KMS-11 (cell line): ENCODE data around the gene KCNC1.

Experiments used
- H2AFZ ChIP-seq: fragments of 200-600 bp; sonication (generic); 2 replicates; pipeline ENCODE4 v1.6.1; 2016; ENCODE audit warnings: antibody characterized with exemption, mixed run types, low read depth
- H3K27ac ChIP-seq: fragments of 200-600 bp; sonication (generic); 2 replicates; pipeline ENCODE4 v1.6.1; 2016; ENCODE audit warnings: mild to moderate bottlenecking, mixed run types
- H3K27me3 ChIP-seq: fragments of 200-600 bp; sonication (generic); 2 replicates; pipeline ENCODE4 v1.6.1; 2017; ENCODE audit warnings: mild to moderate bottlenecking, low read depth, mixed run types, moderate library complexity; ENCODE audit not compliant: insufficient read depth
- H3K36me3 ChIP-seq: fragments of 200-600 bp; sonication (generic); 2 replicates; pipeline ENCODE4 v1.6.1; 2017; ENCODE audit warnings: mild to moderate bottlenecking, mixed run types; ENCODE audit not compliant: insufficient read depth
- H3K4me1 ChIP-seq: fragments of 200-600 bp; sonication (generic); 2 replicates; pipeline ENCODE4 v1.6.1; 2016; ENCODE audit warnings: mild to moderate bottlenecking, low read depth, mixed run types; ENCODE audit not compliant: poor library complexity, severe bottlenecking
- H3K4me2 ChIP-seq: fragments of 200-600 bp; sonication (generic); 2 replicates; pipeline ENCODE4 v1.7.0; 2016; ENCODE audit warnings: mild to moderate bottlenecking, mixed run types
- H3K4me3 ChIP-seq: fragments of 200-600 bp; sonication (generic); IDR thresholded peaks from 2 replicates; pipeline ENCODE4 v1.6.1; 2017; ENCODE audit warnings: low read depth, low read length, mixed read lengths; ENCODE audit not compliant: insufficient read depth
- H3K79me2 ChIP-seq: fragments of 200-600 bp; sonication (generic); 2 replicates; pipeline ENCODE4 v1.6.1; 2016; ENCODE audit warnings: low read depth, mixed run types; ENCODE audit not compliant: insufficient read depth
- H3K9ac ChIP-seq: fragments of 200-600 bp; sonication (generic); 2 replicates; pipeline ENCODE4 v1.6.1; 2016; ENCODE audit warnings: mild to moderate bottlenecking, mixed run types
- H4K20me1 ChIP-seq: fragments of 200-600 bp; sonication (generic); 2 replicates; pipeline ENCODE4 v1.6.1; 2016; ENCODE audit warnings: mild to moderate bottlenecking, mixed run types; ENCODE audit not compliant: insufficient read depth
- CTCF ChIP-seq: fragments of 200-600 bp; sonication (generic); conservative IDR thresholded peaks from 2 replicates; pipeline ENCODE4 v1.6.1; 2017; ENCODE audit warnings: low read depth, mild to moderate bottlenecking, antibody characterized with exemption, low read length, moderate library complexity, mixed read lengths

KCNC1 gene

DNA sequence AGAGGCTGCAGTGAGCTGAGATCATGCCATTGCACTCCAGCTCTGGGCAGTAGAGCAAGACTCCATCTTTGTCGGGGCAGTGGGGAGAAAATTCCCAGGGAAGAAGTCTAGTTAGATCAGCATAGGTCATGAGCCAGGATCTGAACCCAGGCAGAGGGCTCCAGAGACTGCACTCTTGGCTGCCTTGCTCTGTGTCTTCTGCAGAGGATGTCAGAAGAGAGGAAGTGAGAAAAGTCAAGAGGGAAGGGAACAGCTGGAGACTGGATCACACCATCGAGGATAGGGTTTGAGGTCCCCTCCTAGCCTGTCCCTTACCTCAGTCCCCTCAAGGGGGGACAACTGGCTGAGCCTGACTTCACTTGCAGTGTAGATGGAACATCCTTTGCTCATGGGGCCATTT is 9.4 kb upstream of the KCNC1 start:
- no peak overlapping the region for H2AFZ ChIP-seq
- H3K9ac ChIP-seq = no peak overlapping the region
- no peaks in the 10 kb centered on the region for H3K79me2 ChIP-seq
- no peaks in the 10 kb centered on the region for H3K4me1 ChIP-seq
- no peaks in the 10 kb centered on the region for H3K27me3 ChIP-seq
- no peaks in the 10 kb centered on the region for H4K20me1 ChIP-seq
- H3K27ac ChIP-seq = no peak overlapping the region
- no peak overlapping the region for H3K4me2 ChIP-seq
- TF ChIP-seq CTCF = no peak
- H3K4me3 ChIP-seq = no peak overlapping the region
- no peaks in the 10 kb centered on the region for H3K36me3 ChIP-seq

DNA sequence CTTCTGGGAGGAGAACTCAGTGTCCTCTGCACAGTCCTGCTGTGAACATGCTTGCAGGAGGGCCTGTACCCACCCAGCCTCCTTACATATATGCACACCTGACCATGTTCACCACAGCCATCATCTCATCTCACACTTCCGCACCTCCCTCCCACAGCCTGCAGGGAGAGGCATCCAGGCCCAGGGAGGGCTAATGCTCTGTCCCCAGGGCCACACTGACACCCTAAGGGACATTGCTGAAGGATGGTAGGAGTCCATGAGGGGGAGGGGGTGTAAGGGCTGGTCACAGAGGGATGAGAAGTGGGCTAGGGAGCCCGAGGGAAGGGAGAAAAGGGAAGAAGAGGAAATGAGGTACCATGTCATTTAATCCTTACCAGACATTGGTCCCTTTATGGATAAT is 4.4 kb upstream of the KCNC1 start:
- Histone ChIP-seq H3K4me2 (no peak overlapping the region), H3K27ac (no peak overlapping the region), H4K20me1 (no peaks in the 10 kb centered on the region), H3K9ac (no peak overlapping the region), H2AFZ (no peak overlapping the region), H3K27me3 (no peaks in the 10 kb centered on the region), H3K79me2 (no peaks in the 10 kb centered on the region), H3K4me1 (no peaks in the 10 kb centered on the region), H3K36me3 (no peaks in the 10 kb centered on the region), H3K4me3 (no peak overlapping the region)
- no peak for TF ChIP-seq CTCF

GRCh38 chr11:17730608-17731462 is 3.7 kb upstream of the KCNC1 start:
- Histone ChIP-seq H3K4me2 (no peak overlapping the region), H3K4me3 (no peak overlapping the region), H3K27ac (no peak overlapping the region), H3K36me3 (no peaks in the 10 kb centered on the region), H3K79me2 (no peaks in the 10 kb centered on the region), H3K4me1 (no peaks in the 10 kb centered on the region), H3K27me3 (no peaks in the 10 kb centered on the region), H3K9ac (no peak overlapping the region), H2AFZ (no peak overlapping the region), H4K20me1 (no peaks in the 10 kb centered on the region)
- peak; percentile 84 for TF ChIP-seq CTCF

GRCh38 chr11:17733261-17733660 is 1.3 kb upstream of the KCNC1 start:
- Histone ChIP-seq H3K9ac (no peak overlapping the region), H3K27me3 (no peaks in the 10 kb centered on the region), H3K4me2 (no peak overlapping the region), H3K4me1 (no peaks in the 10 kb centered on the region), H4K20me1 (no peaks in the 10 kb centered on the region), H3K4me3 (no peak overlapping the region), H2AFZ (no peak overlapping the region), H3K79me2 (no peaks in the 10 kb centered on the region), H3K36me3 (no peaks in the 10 kb centered on the region), H3K27ac (no peak overlapping the region)
- TF ChIP-seq CTCF = no peak
